B cell (primary cell): Measurements from ENCODE around the gene CLEC18C. TPM values are rescaled to one million over a fixed set of nuclear protein-coding genes. Genes with fewer than 3 reads are reported as not detected.

ENCODE experiments used
- ATAC-seq: fragments of 200-7000 bp; cut with Tn5 transposase; one replicate; pipeline ENCODE4 v1.10.0; 2021; ENCODE audit warnings: low read depth, mild to moderate bottlenecking, moderate number of reproducible peaks, moderate library complexity
- CTCF ChIA-PET: fragments of 350-600 bp; sonication (Branson Sonifier 250); formaldehyde crosslinking; loops from one replicate; lab custom pipeline; 2021; ENCODE audit warnings: antibody characterized with exemption, inconsistent platforms; lab: Charles Lee
- POLR2A ChIA-PET: fragments of 350-600 bp; sonication (Branson Sonifier 250); formaldehyde crosslinking; loops from one replicate; lab custom pipeline; 2021; ENCODE audit warnings: antibody characterized with exemption; lab: Charles Lee
- DNase-seq: peaks from one replicate; pipeline ENCODE4 v3.0.0; 2013
- H2AFZ ChIP-seq: 2 replicates; pipeline ENCODE4 v1.6.1; 2012; ENCODE audit warnings: mild to moderate bottlenecking, low read depth, low read length; ENCODE audit not compliant: insufficient read depth, poor library complexity, severe bottlenecking
- H3K27ac ChIP-seq, 2 donors: 1 replicate in 1 of 2; 2 replicates in 1 of 2; pipeline ENCODE4 v1.5.1; 2012 to 2013; ENCODE audit warnings: low read length in 2 of 2, mild to moderate bottlenecking in 2 of 2, moderate library complexity in 1 of 2
- H3K27me3 ChIP-seq, 4 experiments: fragments of 200-600 bp in 1 of 4; sonication (generic) in 1 of 4; replicated peaks in 1 of 4; 1 replicate in 2 of 4; 2 replicates in 2 of 4; pipeline versions ENCODE4 v1.6.1 to v1.7.0; 2013 to 2016; ENCODE audit warnings: low read length in 3 of 4, mild to moderate bottlenecking in 2 of 4, mixed read lengths in 1 of 4, moderate library complexity in 1 of 4; ENCODE audit not compliant: insufficient read depth in 4 of 4, control insufficient read depth in 3 of 4; ENCODE audit errors: control extremely low read depth in 1 of 4
- H3K36me3 ChIP-seq, 2 experiments: replicated peaks in 1 of 2; 1 replicate in 1 of 2; 2 replicates in 1 of 2; pipeline versions ENCODE4 v1.6.1 to v1.7.1; 2013; ENCODE audit warnings: low read length in 1 of 2; ENCODE audit not compliant: insufficient read depth in 2 of 2, control insufficient read depth in 1 of 2; ENCODE audit errors: control extremely low read depth in 1 of 2, extremely low read depth in 1 of 2
- H3K4me1 ChIP-seq, 2 donors: fragments of 200-600 bp in 1 of 2; sonication (generic) in 1 of 2; 1 replicate in 1 of 2; 2 replicates in 1 of 2; pipeline versions ENCODE4 v1.5.1 to v1.6.1; 2013 to 2017; ENCODE audit warnings: low read length in 2 of 2; ENCODE audit not compliant: control insufficient read depth in 2 of 2, insufficient read depth in 2 of 2
- H3K4me2 ChIP-seq: replicated peaks from 2 replicates; pipeline ENCODE3; 2012; ENCODE audit warnings: mild to moderate bottlenecking, low read depth, low read length; ENCODE audit not compliant: poor library complexity, severe bottlenecking
- H3K4me3 ChIP-seq, 5 experiments: fragments of 200-600 bp in 1 of 5; sonication (generic) in 1 of 5; 1 replicate in 3 of 5; 2 replicates in 2 of 5; pipeline versions ENCODE4 v1.5.1 to v1.7.0; 2011 to 2016; ENCODE audit warnings: low read length in 4 of 5, mild to moderate bottlenecking in 4 of 5, low read depth in 2 of 5, control low read depth in 1 of 5, moderate library complexity in 1 of 5; ENCODE audit not compliant: insufficient read depth in 1 of 5; ENCODE audit errors: control extremely low read depth in 1 of 5, extremely low read depth in 1 of 5
- H3K79me2 ChIP-seq: fragments of 200-600 bp; sonication (generic); one replicate; pipeline ENCODE4 v1.6.0; 2016; ENCODE audit warnings: low read length; ENCODE audit not compliant: control insufficient read depth, insufficient read depth
- H3K9ac ChIP-seq: fragments of 200-600 bp; sonication (generic); 2 replicates; pipeline ENCODE4 v1.6.1; 2017; ENCODE audit warnings: mild to moderate bottlenecking, low read length, moderate library complexity
- H3K9me3 ChIP-seq, 3 donors: one replicate each; pipeline versions ENCODE4 v1.6.1 to v1.7.1; 2013; ENCODE audit warnings: low read length in 2 of 3; ENCODE audit not compliant: control insufficient read depth in 2 of 3, insufficient read depth in 1 of 3; ENCODE audit errors: control extremely low read depth in 1 of 3
- H4K20me1 ChIP-seq: 2 replicates; pipeline ENCODE4 v1.6.0; 2012; ENCODE audit warnings: mild to moderate bottlenecking, low read length; ENCODE audit not compliant: insufficient read depth, control insufficient read depth, poor library complexity, severe bottlenecking
- H3K27ac Mint-ChIP-seq: one replicate; pipeline ENCODE4 v1.8.0; 2021; ENCODE audit warnings: mixed read lengths
- H3K27me3 Mint-ChIP-seq: one replicate; pipeline ENCODE4 v1.8.0; 2021; ENCODE audit warnings: mixed read lengths
- H3K4me1 Mint-ChIP-seq: one replicate; pipeline ENCODE4 v1.8.0; 2021; ENCODE audit warnings: mixed read lengths
- H3K4me3 Mint-ChIP-seq: one replicate; pipeline ENCODE4 v1.8.0; 2021; ENCODE audit warnings: mixed read lengths
- H3K9me3 Mint-ChIP-seq: one replicate; pipeline ENCODE4 v1.8.0; 2022; ENCODE audit warnings: mixed read lengths; ENCODE audit not compliant: insufficient read depth
- EZH2 ChIP-seq: IDR thresholded peaks from 2 replicates; pipeline ENCODE4 v1.6.1; 2012; ENCODE audit warnings: borderline replicate concordance, low read depth, mild to moderate bottlenecking, moderate library complexity, low read length; ENCODE audit not compliant: insufficient read depth, poor library complexity, severe bottlenecking
- WGBS: methylation state at CpG from one replicate; pipeline ENCODE4 v1.1.5; 2013; ENCODE audit warnings: missing lambda C conversion rate; ENCODE audit not compliant: insufficient coverage; 5-methylcytosine and 5-hydroxymethylcytosine counted together
- intact Hi-C: fragments of 100-400 bp; cut with micrococcal nuclease; formaldehyde crosslinking; loops from one replicate; pipeline ENCODE4 v1.10.0; 2022
- polyA plus RNA-seq: library from polyadenylated mRNA; depleted of rRNA; stranded (reverse); fragments of >200 nt; gene quantifications from 2 replicates; pipeline ENCODE4 v1.2.3, GENCODE V29; 2012
- total RNA-seq, 2 donors: library from RNA; stranded (reverse); fragments of 120-200 nt in 1 of 2; gene quantifications; 1 replicate in 1 of 2; 2 replicates in 1 of 2; pipeline versions ENCODE4 v1.2.3 to v1.2.4, GENCODE V29; 2013 to 2022
- TF ChIP-seq, protein P1 (sequence below): fragments of 200-600 bp; IDR thresholded peaks from one replicate; pipeline ENCODE4 v1.8.0; 2022; ENCODE audit warnings: antibody characterized with exemption, mild to moderate bottlenecking

Gene CLEC18C
- total and polyA plus RNA-seq, 2 donors (not counting 1 experiment from before 2014, with no cell fraction given), result 0.88 to 1.2 TPM

DNA sequence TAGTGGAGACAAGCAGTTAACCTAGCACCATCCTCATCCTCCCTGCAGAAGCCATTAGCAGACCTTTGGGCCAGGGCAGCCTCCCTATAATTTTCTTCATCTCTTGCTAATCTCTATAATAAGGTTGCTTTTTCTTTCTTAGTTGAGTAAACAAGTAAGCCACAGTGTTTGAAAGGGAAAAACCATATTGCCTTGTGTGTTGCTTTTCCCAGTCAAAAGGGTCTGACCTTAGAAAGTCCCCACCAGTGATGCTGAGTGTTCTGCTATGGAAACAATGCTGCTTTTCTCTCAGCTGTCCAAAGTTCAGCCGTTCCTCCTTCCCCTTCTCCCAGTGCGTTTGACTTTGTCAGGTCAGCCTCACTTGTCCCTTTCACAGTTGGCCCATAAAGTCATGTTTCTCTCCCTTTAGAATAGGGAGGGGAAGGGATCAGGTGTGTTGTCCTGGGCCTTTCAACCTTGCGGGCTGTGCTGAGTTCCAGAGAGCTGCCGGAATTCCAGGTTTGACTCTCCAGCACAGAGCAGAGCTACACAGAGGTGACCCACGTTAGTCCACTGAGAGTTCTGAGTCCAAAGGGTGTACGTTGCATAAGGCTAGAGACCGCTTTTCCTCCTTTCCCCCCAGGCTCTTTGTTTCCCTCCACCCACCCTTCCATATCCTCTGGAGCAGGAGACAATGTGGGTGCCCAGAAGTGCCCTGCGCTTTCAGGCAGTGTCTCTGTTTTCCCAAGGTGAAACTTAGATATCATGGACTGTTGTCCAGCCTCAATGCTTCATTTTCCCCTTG lies 15.9 kb upstream of the CLEC18C start:
- Histone ChIP-seq H3K9ac (no peak overlapping the region), H3K27ac (no peak overlapping the region), H4K20me1 (no peaks in the 10 kb centered on the region), H2AFZ (no peak overlapping the region), H3K4me3 (no peak overlapping the region), H3K4me1 (no peaks in the 10 kb centered on the region), H3K4me2 (no peak overlapping the region), H3K79me2 (no peaks in the 10 kb centered on the region), H3K36me3 (peaks cover 17 to 96% of the 10 kb centered on the region in 2 experiments), H3K9me3 (no peaks in the 10 kb centered on the region), H3K27me3 (no peaks in the 10 kb centered on the region)
- H3K4me1 Mint-ChIP-seq, result no peaks in the 10 kb centered on the region
- intact Hi-C loops, result no loop called here
- CTCF ChIA-PET, result no interaction called here
- ATAC-seq (no peak), DNase-seq (no peak)
- no peaks in the 10 kb centered on the region for H3K27me3 Mint-ChIP-seq
- H3K4me3 Mint-ChIP-seq, result no peak overlapping the region
- POLR2A ChIA-PET, result no interaction called here
- WGBS, result 98% methylated on average over 6 of the region's 8 CpGs
- H3K9me3 Mint-ChIP-seq, result no peaks in the 10 kb centered on the region
- TF ChIP-seq, protein P1, sequence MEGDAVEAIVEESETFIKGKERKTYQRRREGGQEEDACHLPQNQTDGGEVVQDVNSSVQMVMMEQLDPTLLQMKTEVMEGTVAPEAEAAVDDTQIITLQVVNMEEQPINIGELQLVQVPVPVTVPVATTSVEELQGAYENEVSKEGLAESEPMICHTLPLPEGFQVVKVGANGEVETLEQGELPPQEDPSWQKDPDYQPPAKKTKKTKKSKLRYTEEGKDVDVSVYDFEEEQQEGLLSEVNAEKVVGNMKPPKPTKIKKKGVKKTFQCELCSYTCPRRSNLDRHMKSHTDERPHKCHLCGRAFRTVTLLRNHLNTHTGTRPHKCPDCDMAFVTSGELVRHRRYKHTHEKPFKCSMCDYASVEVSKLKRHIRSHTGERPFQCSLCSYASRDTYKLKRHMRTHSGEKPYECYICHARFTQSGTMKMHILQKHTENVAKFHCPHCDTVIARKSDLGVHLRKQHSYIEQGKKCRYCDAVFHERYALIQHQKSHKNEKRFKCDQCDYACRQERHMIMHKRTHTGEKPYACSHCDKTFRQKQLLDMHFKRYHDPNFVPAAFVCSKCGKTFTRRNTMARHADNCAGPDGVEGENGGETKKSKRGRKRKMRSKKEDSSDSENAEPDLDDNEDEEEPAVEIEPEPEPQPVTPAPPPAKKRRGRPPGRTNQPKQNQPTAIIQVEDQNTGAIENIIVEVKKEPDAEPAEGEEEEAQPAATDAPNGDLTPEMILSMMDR, result no peak
- TF ChIP-seq EZH2, result no peak
- no peak overlapping the region for H3K27ac Mint-ChIP-seq

DNA sequence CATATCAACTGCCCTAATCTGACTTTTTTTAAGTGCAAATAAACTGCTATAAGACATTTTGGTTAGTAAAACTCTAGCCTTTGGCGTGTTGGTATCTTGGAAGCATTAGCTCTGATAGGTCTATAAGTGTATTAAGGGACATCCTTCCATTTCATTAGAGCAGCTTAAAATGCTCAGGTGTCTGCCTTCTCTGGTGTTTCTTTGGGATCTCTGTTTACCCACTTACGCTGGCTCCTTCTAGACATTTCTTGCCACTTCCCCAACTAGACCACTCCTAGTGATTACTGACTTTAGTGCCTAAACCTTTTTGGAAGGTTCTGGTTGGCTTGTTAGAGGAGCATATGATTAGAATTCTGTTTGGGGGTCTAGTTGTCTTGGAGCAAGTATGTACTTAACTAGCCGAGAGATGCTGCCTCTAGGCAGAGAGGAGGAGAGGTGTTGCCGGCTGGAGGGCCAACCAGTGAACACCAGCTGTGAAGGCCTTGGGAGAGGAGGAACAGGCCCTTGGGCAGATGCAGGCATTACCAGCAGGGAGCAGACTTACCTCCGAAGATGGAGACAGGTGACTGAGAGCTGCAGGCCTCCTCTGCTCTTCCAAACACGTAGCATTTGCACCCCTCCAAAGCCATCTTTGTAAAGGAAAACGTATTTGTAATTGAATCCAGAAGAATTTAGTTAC lies 15.2 kb upstream of the CLEC18C start:
- intact Hi-C loops, result no loop called here
- no peak overlapping the region for H3K27ac Mint-ChIP-seq
- Histone ChIP-seq H3K9ac (no peak overlapping the region), H3K4me3 (no peak overlapping the region), H2AFZ (no peak overlapping the region), H3K79me2 (no peaks in the 10 kb centered on the region), H4K20me1 (no peaks in the 10 kb centered on the region), H3K27ac (no peak overlapping the region), H3K9me3 (no peaks in the 10 kb centered on the region), H3K4me2 (no peak overlapping the region), H3K36me3 (peaks cover 13 to 92% of the 10 kb centered on the region in 2 experiments), H3K27me3 (no peaks in the 10 kb centered on the region), H3K4me1 (no peaks in the 10 kb centered on the region)
- CTCF ChIA-PET, result interaction anchor here (1.0 kb wide), 1 partner anchor 495 kb away, joined by 3 read pairs; no protein-coding TSS in a partner anchor
- no peak for DNase-seq
- TF ChIP-seq EZH2, result no peak
- TF ChIP-seq, protein P1, result no peak
- POLR2A ChIA-PET, result no interaction called here
- ATAC-seq, result no peak
- H3K4me1 Mint-ChIP-seq, result no peaks in the 10 kb centered on the region
- H3K9me3 Mint-ChIP-seq, result no peaks in the 10 kb centered on the region
- 94% methylated on average over 6 of the region's 7 CpGs for WGBS
- H3K4me3 Mint-ChIP-seq, result no peak overlapping the region
- H3K27me3 Mint-ChIP-seq, result no peaks in the 10 kb centered on the region
